K562 (cell line): ENCODE results near the gene CMTM4. TPM values are rescaled to one million over a fixed set of nuclear protein-coding genes. Genes with fewer than 3 reads are reported as not detected.

Experiments used
- ATAC-seq: fragments of 200-7000 bp; cut with Tn5 transposase; 3 replicates; pipeline ENCODE4 v1.9.1; 2020; ENCODE audit warnings: moderate library complexity
- BruUV-seq: library from RNA; stranded (reverse); fragments of 400-500 nt; replicated peaks from 2 replicates; lab custom pipeline; 2021; lab: Mats Ljungman, UMichigan
- CTCF ChIA-PET: fragments of 300-600 bp; formaldehyde crosslinking; extraction: SDS; loops from one replicate; lab custom pipeline; 2021; ENCODE audit warnings: low intra/inter-chr PET ratio; lab: Yijun Ruan, JAX
- POLR2A ChIA-PET: fragments of 300-600, 350-650 bp; sonication (Branson Sonifier 250); formaldehyde crosslinking; extraction: SDS; loops from one replicate; lab custom pipeline; 2021; ENCODE audit warnings: antibody characterized with exemption, inconsistent platforms; lab: Yijun Ruan, JAX
- DNase-seq, 4 experiments: peaks; one replicate each; pipeline versions ENCODE4 v3.0.0 to v3.0.0-alpha.2; 2011 to 2018; ENCODE audit warnings: low spot score in 3 of 4, mixed read lengths in 3 of 4; ENCODE audit errors: extremely low read depth in 1 of 4
- FAIRE-seq: peaks from 2 replicates; lab custom pipeline; 2011; peaks lifted over from hg19 to GRCh38; lab: Jason Lieb, UNC
- H2AFZ ChIP-seq: 2 replicates; pipeline ENCODE4 v1.6.0; 2011; ENCODE audit warnings: low read depth, low read length, control low read depth, inconsistent platforms
- H3K27ac ChIP-seq: fragments of 200-600 bp; 3 replicates; pipeline ENCODE4 v1.8.0; 2011; ENCODE audit warnings: low read depth, mild to moderate bottlenecking, control low read depth, inconsistent platforms, low read length, moderate library complexity, mixed read lengths; ENCODE audit errors: extremely low read depth
- H3K27me3 ChIP-seq, 2 experiments: fragments of 300-600 bp in 1 of 2; 2 replicates in 1 of 2; 3 replicates in 1 of 2; pipeline versions ENCODE4 v1.6.0 to v1.8.0; 2011; ENCODE audit warnings: inconsistent platforms in 2 of 2, low read length in 2 of 2, mild to moderate bottlenecking in 1 of 2, mixed read lengths in 1 of 2, moderate library complexity in 1 of 2; ENCODE audit not compliant: control insufficient read depth in 2 of 2, insufficient read depth in 2 of 2
- H3K36me3 ChIP-seq: fragments of 300-600 bp; 3 replicates; pipeline ENCODE4 v1.8.0; 2011; ENCODE audit warnings: mild to moderate bottlenecking, low read length, inconsistent platforms; ENCODE audit not compliant: control insufficient read depth, insufficient read depth
- H3K4me1 ChIP-seq, 2 experiments: fragments of 200-600 bp in 1 of 2; replicated peaks in 1 of 2; 2 replicates in 1 of 2; 3 replicates in 1 of 2; pipeline versions ENCODE4 v1.5.1 to v1.8.0; 2011; ENCODE audit warnings: inconsistent platforms in 2 of 2, low read length in 2 of 2, mild to moderate bottlenecking in 1 of 2, mixed read lengths in 1 of 2, moderate library complexity in 1 of 2; ENCODE audit not compliant: control insufficient read depth in 2 of 2, insufficient read depth in 2 of 2
- H3K4me2 ChIP-seq: 2 replicates; pipeline ENCODE4 v1.6.1; 2011; ENCODE audit warnings: low read length, control low read depth, inconsistent platforms, mixed read lengths; ENCODE audit not compliant: insufficient read depth
- H3K4me3 ChIP-seq: fragments of 200-600 bp; sonication (generic), shearing (Covaris generic); 2 replicates; pipeline ENCODE4 v1.5.1; 2016; ENCODE audit warnings: control low read depth, inconsistent platforms
- H3K79me2 ChIP-seq: fragments of 200-600 bp; 3 replicates; pipeline ENCODE4 v1.8.0; 2011; ENCODE audit warnings: low read length, inconsistent platforms; ENCODE audit not compliant: control insufficient read depth, insufficient read depth
- H3K9ac ChIP-seq, 2 experiments: 2 replicates each; pipeline versions ENCODE4 v1.6.0 to v1.6.1; 2011; ENCODE audit warnings: low read depth in 2 of 2, low read length in 2 of 2, control low read depth in 1 of 2, inconsistent platforms in 1 of 2, mild to moderate bottlenecking in 1 of 2, mixed read lengths in 1 of 2; ENCODE audit not compliant: insufficient read depth in 1 of 2
- H3K9me1 ChIP-seq: one replicate; pipeline ENCODE4 v1.6.0; 2011; ENCODE audit warnings: inconsistent platforms, mild to moderate bottlenecking, low read length, moderate library complexity; ENCODE audit not compliant: control insufficient read depth, insufficient read depth
- H3K9me3 ChIP-seq: replicated peaks from 2 replicates; pipeline ENCODE4 v1.5.1; 2011; ENCODE audit warnings: low read depth, low read length, inconsistent platforms; ENCODE audit not compliant: control insufficient read depth, insufficient read depth
- H4K20me1 ChIP-seq: replicated peaks from 2 replicates; pipeline ENCODE4 v1.6.1; 2011; ENCODE audit warnings: low read length, inconsistent platforms, mixed read lengths; ENCODE audit not compliant: control insufficient read depth, insufficient read depth
- FOSL1 ChIP-seq: fragments of 200-800 bp; sonication (Bioruptor generic); conservative IDR thresholded peaks from 2 replicates; pipeline ENCODE4 v1.6.1; 2016; ENCODE audit warnings: missing genetic modification characterization, missing compliant biosample characterization
- GTF2E2 ChIP-seq: fragments of 200-800 bp; sonication (Bioruptor generic); IDR thresholded peaks from 2 replicates; pipeline ENCODE4 v1.6.1; 2016; ENCODE audit warnings: missing genetic modification characterization, missing compliant biosample characterization
- KLF16 ChIP-seq: IDR thresholded peaks from 2 replicates; pipeline ENCODE4 v1.6.1; 2016; ENCODE audit warnings: antibody characterized with exemption
- MITF ChIP-seq: IDR thresholded peaks from 2 replicates; pipeline ENCODE4 v1.6.1; 2014; ENCODE audit warnings: antibody characterized with exemption
- SMARCA5 ChIP-seq: fragments of 450-650 bp; IDR thresholded peaks from 2 replicates; pipeline ENCODE4 v1.6.1; 2016
- SPI1 ChIP-seq: IDR thresholded peaks from 2 replicates; pipeline ENCODE4 v1.6.1; 2011; ENCODE audit warnings: low read depth, low read length, control low read depth, borderline replicate concordance
- TBL1XR1 ChIP-seq, 2 experiments: IDR thresholded peaks; 2 replicates each; pipeline ENCODE4 v1.6.1; 2012; ENCODE audit warnings: improper control_type of control experiment in 2 of 2, low read length in 2 of 2, mild to moderate bottlenecking in 1 of 2
- TCF7L2 ChIP-seq: fragments of 150-350 bp; IDR thresholded peaks from 2 replicates; pipeline ENCODE4 v1.6.1; 2016; ENCODE audit warnings: low read depth, mild to moderate bottlenecking, low read length, moderate library complexity
- WHSC1 ChIP-seq: IDR thresholded peaks from one replicate; pipeline ENCODE4 v1.6.1; 2012; ENCODE audit warnings: low read length, control low read depth, inconsistent platforms
- ZNF699 ChIP-seq: fragments of 250-450 bp; sonication (Bioruptor Pico); IDR thresholded peaks from 2 replicates; pipeline ENCODE4 v1.8.0; 2021; ENCODE audit warnings: mild to moderate bottlenecking, moderate library complexity; ENCODE audit not compliant: insufficient replicate concordance
- WGBS: fragments of 100-300 bp; shearing (Covaris generic); methylation state at CpG from one replicate; pipeline ENCODE4 v1.1.6; 2016; ENCODE audit warnings: low coverage, mixed read lengths; ENCODE audit not compliant: insufficient coverage; ENCODE audit errors: missing lambda C conversion rate; 5-methylcytosine and 5-hydroxymethylcytosine counted together
- in situ Hi-C: fragments of 300-500 bp; cut with MboI; formaldehyde crosslinking; loops from 4 replicates; pipeline ENCODE4 v1.15.0; 2018; ENCODE audit warnings: inconsistent platforms, mixed read lengths
- intact Hi-C: fragments of 100-400 bp; cut with micrococcal nuclease; formaldehyde crosslinking; loops from 2 replicates; pipeline ENCODE4 v1.14.2; 2022
- polyA plus RNA-seq, 8 experiments: library from polyadenylated mRNA; depleted of rRNA in 4 of 8; stranded (reverse) in 5 of 8; unstranded in 3 of 8; fragments of >200 nt; fragmentation: Nextera tagmentation in 2 of 8; fragmentation: Illumina TruSeq in 1 of 8; extraction: Ambion mirVana in 2 of 8; extraction: Trizol in 1 of 8; gene quantifications; 2 replicates each; pipeline versions ENCODE4 v1.2.1 to v1.2.3, GENCODE V29; 2011 to 2014; ENCODE audit warnings: inconsistent platforms in 1 of 8, missing spikeins in 1 of 8
- total RNA-seq, 7 experiments: library from RNA; depleted of rRNA in 6 of 7; stranded (reverse); fragments of >200 nt in 6 of 7; fragmentation: Illumina TruSeq in 2 of 7; extraction: Trizol in 2 of 7; gene quantifications; 2 replicates each; pipeline versions ENCODE4 v1.2.1 to v1.2.3, GENCODE V29; 2011 to 2021; ENCODE audit warnings: low replicate concordance in 1 of 7
- TF ChIP-seq, protein P1 (sequence below): sonication (generic); formaldehyde crosslinking; IDR thresholded peaks from 2 replicates; pipeline ENCODE4 v1.8.1; 2023; ENCODE audit warnings: mild to moderate bottlenecking, missing genetic modification reagents, moderate library complexity
- TF ChIP-seq, protein P2 (sequence below): fragments of 250-450 bp; sonication (Bioruptor Pico); IDR thresholded peaks from 2 replicates; pipeline ENCODE4 v1.5.0; 2021
- TF ChIP-seq, protein P3 (sequence below): fragments of 450-650 bp; formaldehyde crosslinking; IDR thresholded peaks from 2 replicates; pipeline ENCODE4 v1.4.0; 2020; ENCODE audit warnings: mild to moderate bottlenecking, moderate library complexity

The CMTM4 gene
- total and polyA plus RNA-seq, 9 of the 15 experiments (the other 6 are each of a cell fraction or from before 2014, with no cell fraction given), result 2.0 to 21.3 (median 12.5) TPM

GRCh38 chr16:66600477-66600876, 96.1 kb downstream of the CMTM4 start:
- no peak overlapping the region for H3K9ac ChIP-seq
- CTCF ChIA-PET, result no interaction called here

More at GRCh38 chr16:66600477-66600876, 96.1 kb downstream of the CMTM4 start:
- H3K9me1 ChIP-seq, result no peaks in the 10 kb centered on the region
- POLR2A ChIA-PET, result interaction anchor here (0.8 kb wide), 1 partner anchor 28 kb away, joined by 3 read pairs; no protein-coding TSS in a partner anchor
- in situ Hi-C loops, result no loop called here
- H3K4me2 ChIP-seq, result no peak overlapping the region
- H3K27me3 ChIP-seq, result peaks cover 0 to 8% of the 10 kb centered on the region in 2 experiments; a peak in 1 of 5 replicates
- H3K36me3 ChIP-seq, result no peaks in the 10 kb centered on the region
- no peaks in the 10 kb centered on the region; the same call in 1 of the 2 replicates for H3K9me3 ChIP-seq
- BruUV-seq, result no TSS peak
- no peak for FAIRE-seq
- H3K79me2 ChIP-seq, result peaks cover 7% of the 10 kb centered on the region
- H3K27ac ChIP-seq, result no peak overlapping the region
- H2AFZ ChIP-seq, result no peak overlapping the region
- H3K4me1 ChIP-seq, result peaks cover 6 to 27% of the 10 kb centered on the region in 2 experiments; a peak in 3 of 5 replicates
- H3K4me3 ChIP-seq, result no peak overlapping the region
- TF ChIP-seq MITF, result no peak
- TF ChIP-seq, protein P1, sequence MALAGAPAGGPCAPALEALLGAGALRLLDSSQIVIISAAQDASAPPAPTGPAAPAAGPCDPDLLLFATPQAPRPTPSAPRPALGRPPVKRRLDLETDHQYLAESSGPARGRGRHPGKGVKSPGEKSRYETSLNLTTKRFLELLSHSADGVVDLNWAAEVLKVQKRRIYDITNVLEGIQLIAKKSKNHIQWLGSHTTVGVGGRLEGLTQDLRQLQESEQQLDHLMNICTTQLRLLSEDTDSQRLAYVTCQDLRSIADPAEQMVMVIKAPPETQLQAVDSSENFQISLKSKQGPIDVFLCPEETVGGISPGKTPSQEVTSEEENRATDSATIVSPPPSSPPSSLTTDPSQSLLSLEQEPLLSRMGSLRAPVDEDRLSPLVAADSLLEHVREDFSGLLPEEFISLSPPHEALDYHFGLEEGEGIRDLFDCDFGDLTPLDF (CRISPR knock-in tag), result no peak
- TF ChIP-seq, protein P2, sequence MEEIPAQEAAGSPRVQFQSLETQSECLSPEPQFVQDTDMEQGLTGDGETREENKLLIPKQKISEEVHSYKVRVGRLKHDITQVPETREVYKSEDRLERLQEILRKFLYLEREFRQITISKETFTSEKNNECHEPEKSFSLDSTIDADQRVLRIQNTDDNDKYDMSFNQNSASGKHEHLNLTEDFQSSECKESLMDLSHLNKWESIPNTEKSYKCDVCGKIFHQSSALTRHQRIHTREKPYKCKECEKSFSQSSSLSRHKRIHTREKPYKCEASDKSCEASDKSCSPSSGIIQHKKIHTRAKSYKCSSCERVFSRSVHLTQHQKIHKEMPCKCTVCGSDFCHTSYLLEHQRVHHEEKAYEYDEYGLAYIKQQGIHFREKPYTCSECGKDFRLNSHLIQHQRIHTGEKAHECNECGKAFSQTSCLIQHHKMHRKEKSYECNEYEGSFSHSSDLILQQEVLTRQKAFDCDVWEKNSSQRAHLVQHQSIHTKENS (CRISPR knock-in tag), result no peak
- no peak for TF ChIP-seq WHSC1
- TF ChIP-seq, protein P3, sequence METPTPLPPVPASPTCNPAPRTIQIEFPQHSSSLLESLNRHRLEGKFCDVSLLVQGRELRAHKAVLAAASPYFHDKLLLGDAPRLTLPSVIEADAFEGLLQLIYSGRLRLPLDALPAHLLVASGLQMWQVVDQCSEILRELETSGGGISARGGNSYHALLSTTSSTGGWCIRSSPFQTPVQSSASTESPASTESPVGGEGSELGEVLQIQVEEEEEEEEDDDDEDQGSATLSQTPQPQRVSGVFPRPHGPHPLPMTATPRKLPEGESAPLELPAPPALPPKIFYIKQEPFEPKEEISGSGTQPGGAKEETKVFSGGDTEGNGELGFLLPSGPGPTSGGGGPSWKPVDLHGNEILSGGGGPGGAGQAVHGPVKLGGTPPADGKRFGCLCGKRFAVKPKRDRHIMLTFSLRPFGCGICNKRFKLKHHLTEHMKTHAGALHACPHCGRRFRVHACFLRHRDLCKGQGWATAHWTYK, result no peak
- TF ChIP-seq ZNF699, result no peak
- no peak for TF ChIP-seq SMARCA5
- no peak for TF ChIP-seq FOSL1 (tag)
- TF ChIP-seq TCF7L2, result no peak
- TF ChIP-seq TBL1XR1 (IDR thresholded peaks at IDR 0.05; ENCODE audit: low read length in 2 of 2), result no peak
- no peak for TF ChIP-seq KLF16
- TF ChIP-seq GTF2E2, result no peak
- no peak for TF ChIP-seq SPI1
- TF ChIP-seq, all 486 proteins: peak for 0
- intact Hi-C loops, result no loop called here
- ATAC-seq, result no peak
- no peak for DNase-seq
- 57% methylated on average over 1 of the region's 1 CpG for WGBS
- H4K20me1 ChIP-seq, result no peaks in the 10 kb centered on the region
